ENCODE results near the gene CTTNBP2. TPM values are rescaled to one million over a fixed set of nuclear protein-coding genes. Genes with fewer than 3 reads are reported as not detected.

Gene CTTNBP2
- polyA plus RNA-seq, 1 donor from 2014 or later, result 53.5 TPM

GRCh38 chr7:117705630-117706029 is 167.6 kb downstream of the CTTNBP2 start:
- Histone ChIP-seq H3K9me2 (ENCODE audit: insufficient read depth, low read length) (no peaks in the 10 kb centered on the region), H3K9ac (ENCODE audit: low read length) (no peak overlapping the region), H3K9me3 (ENCODE audit: low read length) (no peaks in the 10 kb centered on the region), H3F3A (ENCODE audit: insufficient read depth, low read length, poor library complexity, severe bottlenecking) (no peaks in the 10 kb centered on the region), H3K27me3 (ENCODE audit: insufficient read depth, low read depth, low read length) (no peaks in the 10 kb centered on the region), H4K20me1 (ENCODE audit: insufficient read depth) (no peaks in the 10 kb centered on the region), H3K4me2 (ENCODE audit: low read length) (no peak overlapping the region), H3K27ac (ENCODE audit: low read length) (no peak overlapping the region), H3K79me2 (replicated peaks; ENCODE audit: insufficient read depth, low read length) (no peaks in the 10 kb centered on the region), H3K4me3 (ENCODE audit: low read length) (no peak overlapping the region), H3K36me3 (ENCODE audit: insufficient read depth, low read length) (no peaks in the 10 kb centered on the region), H2AFZ (ENCODE audit: low read depth, low read length) (no peak overlapping the region)
- TF ChIP-seq RAD21 (conservative IDR thresholded peaks at IDR 0.05), result no peak
- no peak for TF ChIP-seq MXI1 (conservative IDR thresholded peaks at IDR 0.05; ENCODE audit: poor library complexity, severe bottlenecking)
- TF ChIP-seq REST (IDR thresholded peaks at IDR 0.05; ENCODE audit: borderline replicate concordance), result no peak
- TF ChIP-seq, protein P1, sequence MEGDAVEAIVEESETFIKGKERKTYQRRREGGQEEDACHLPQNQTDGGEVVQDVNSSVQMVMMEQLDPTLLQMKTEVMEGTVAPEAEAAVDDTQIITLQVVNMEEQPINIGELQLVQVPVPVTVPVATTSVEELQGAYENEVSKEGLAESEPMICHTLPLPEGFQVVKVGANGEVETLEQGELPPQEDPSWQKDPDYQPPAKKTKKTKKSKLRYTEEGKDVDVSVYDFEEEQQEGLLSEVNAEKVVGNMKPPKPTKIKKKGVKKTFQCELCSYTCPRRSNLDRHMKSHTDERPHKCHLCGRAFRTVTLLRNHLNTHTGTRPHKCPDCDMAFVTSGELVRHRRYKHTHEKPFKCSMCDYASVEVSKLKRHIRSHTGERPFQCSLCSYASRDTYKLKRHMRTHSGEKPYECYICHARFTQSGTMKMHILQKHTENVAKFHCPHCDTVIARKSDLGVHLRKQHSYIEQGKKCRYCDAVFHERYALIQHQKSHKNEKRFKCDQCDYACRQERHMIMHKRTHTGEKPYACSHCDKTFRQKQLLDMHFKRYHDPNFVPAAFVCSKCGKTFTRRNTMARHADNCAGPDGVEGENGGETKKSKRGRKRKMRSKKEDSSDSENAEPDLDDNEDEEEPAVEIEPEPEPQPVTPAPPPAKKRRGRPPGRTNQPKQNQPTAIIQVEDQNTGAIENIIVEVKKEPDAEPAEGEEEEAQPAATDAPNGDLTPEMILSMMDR (IDR thresholded peaks at IDR 0.05; ENCODE audit: poor library complexity, severe bottlenecking), result no peak
- TF ChIP-seq SMC3 (conservative IDR thresholded peaks at IDR 0.05; ENCODE audit: poor library complexity), result no peak
- no peak for TF ChIP-seq EZH2 (IDR thresholded peaks at IDR 0.05; ENCODE audit: borderline replicate concordance, insufficient read depth, low read length, poor library complexity, severe bottlenecking)
- no peak for TF ChIP-seq EP300 (conservative IDR thresholded peaks at IDR 0.05; ENCODE audit: poor library complexity, severe bottlenecking)
- TF ChIP-seq POLR2AphosphoS5 (IDR thresholded peaks at IDR 0.05), result no peak

DNA sequence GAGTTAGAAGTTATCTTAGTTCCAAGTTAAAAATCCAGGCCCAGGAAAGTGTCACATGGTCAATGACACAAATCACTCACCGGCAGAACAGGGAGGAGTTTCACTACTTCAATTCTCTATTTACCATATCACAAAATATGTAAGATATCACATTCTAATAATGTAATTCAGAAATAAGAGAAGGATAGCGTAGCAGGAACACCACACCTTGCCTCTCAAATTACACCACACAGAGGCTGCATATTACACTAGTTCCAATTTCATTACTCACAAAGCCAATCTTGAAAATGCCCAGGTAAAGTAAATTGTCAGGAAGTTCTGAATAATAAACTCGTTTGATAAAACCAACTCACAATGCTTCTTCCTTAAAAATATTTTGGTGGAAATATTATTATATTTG is 169.2 kb downstream of the CTTNBP2 start:
- Histone ChIP-seq H3F3A (ENCODE audit: insufficient read depth, low read length, poor library complexity, severe bottlenecking) (no peaks in the 10 kb centered on the region), H3K27ac (ENCODE audit: low read length) (no peak overlapping the region), H3K4me2 (ENCODE audit: low read length) (no peak overlapping the region), H3K4me3 (ENCODE audit: low read length) (no peak overlapping the region), H3K9me2 (ENCODE audit: insufficient read depth, low read length) (no peaks in the 10 kb centered on the region), H3K9ac (ENCODE audit: low read length) (no peak overlapping the region), H2AFZ (ENCODE audit: low read depth, low read length) (no peak overlapping the region), H3K36me3 (ENCODE audit: insufficient read depth, low read length) (no peaks in the 10 kb centered on the region), H4K20me1 (ENCODE audit: insufficient read depth) (no peaks in the 10 kb centered on the region), H3K27me3 (ENCODE audit: insufficient read depth, low read depth, low read length) (no peaks in the 10 kb centered on the region), H3K9me3 (ENCODE audit: low read length) (no peaks in the 10 kb centered on the region), H3K79me2 (replicated peaks; ENCODE audit: insufficient read depth, low read length) (no peaks in the 10 kb centered on the region)
- TF ChIP-seq TAF1 (IDR thresholded peaks at IDR 0.05; ENCODE audit: low read depth) (no peak), RAD21 (conservative IDR thresholded peaks at IDR 0.05) (no peak), REST (IDR thresholded peaks at IDR 0.05; ENCODE audit: borderline replicate concordance) (no peak), EP300 (conservative IDR thresholded peaks at IDR 0.05; ENCODE audit: poor library complexity, severe bottlenecking) (no peak), MXI1 (conservative IDR thresholded peaks at IDR 0.05; ENCODE audit: poor library complexity, severe bottlenecking) (no peak), POLR2AphosphoS5 (IDR thresholded peaks at IDR 0.05) (no peak), EZH2 (IDR thresholded peaks at IDR 0.05; ENCODE audit: borderline replicate concordance, insufficient read depth, low read length, poor library complexity, severe bottlenecking) (no peak), SMC3 (conservative IDR thresholded peaks at IDR 0.05; ENCODE audit: poor library complexity) (no peak)
- TF ChIP-seq, protein P1 (IDR thresholded peaks at IDR 0.05; ENCODE audit: poor library complexity, severe bottlenecking), result no peak
